Lower leg skin (tissue), 4 donors: Measurements from ENCODE around the gene TMEM44. TPM values are rescaled to one million over a fixed set of nuclear protein-coding genes. Genes with fewer than 3 reads are reported as not detected.

Experiments used
- DNase-seq, 2 donors: peaks; one replicate each; pipeline ENCODE4 v3.0.0-alpha.2; 2019; ENCODE audit warnings: low spot score in 2 of 2
- H3K4me3 ChIP-seq: fragments of 200-600 bp; sonication (generic); 2 replicates; pipeline ENCODE4 v1.5.1; 2017; ENCODE audit warnings: mild to moderate bottlenecking, low read depth; ENCODE audit not compliant: poor library complexity, severe bottlenecking
- CTCF ChIP-seq, 3 donors: fragments of 450-650 bp; IDR thresholded peaks; one replicate each; pipeline ENCODE4 v1.5.1; 2016; ENCODE audit warnings: antibody characterized with exemption in 3 of 3, mild to moderate bottlenecking in 3 of 3, moderate library complexity in 2 of 3
- POLR2A ChIP-seq, 2 donors: fragments of 450-650 bp; IDR thresholded peaks; one replicate each; pipeline ENCODE4 v1.6.1; 2016 to 2017; ENCODE audit warnings: antibody characterized with exemption in 2 of 2, mild to moderate bottlenecking in 1 of 2, moderate library complexity in 1 of 2
- WGBS, 2 donors: methylation state at CpG; one replicate each; pipeline ENCODE4 v1.1.5; 2018; 5-methylcytosine and 5-hydroxymethylcytosine counted together
- intact Hi-C: fragments of 100-400 bp; cut with DNase I; formaldehyde crosslinking; loops from one replicate; pipeline ENCODE4 v1.15.0; 2023; ENCODE audit warnings: low total_unique reads
- total RNA-seq, 4 donors: library from RNA; depleted of rRNA; stranded (reverse); fragments of >200 nt; gene quantifications; one replicate each; pipeline ENCODE4 v1.1.0, GENCODE V29; 2016

The TMEM44 gene
- total RNA-seq, 4 donors from 2014 or later = 1.2 to 8.5 (median 4.6) TPM

GRCh38 chr3:194661374-194661773, 28.2 kb upstream of the TMEM44 start:
- no peak overlapping the region for H3K4me3 ChIP-seq
- no peak for DNase-seq
- intact Hi-C loops = no loop called here
- no peak for TF ChIP-seq POLR2A (IDR thresholded peaks at IDR 0.05)
- no peak for TF ChIP-seq CTCF (IDR thresholded peaks at IDR 0.05)
- WGBS, 2 donors = 77 to 80% methylated on average over 3 of the region's 3 CpGs

- 81 to 84% methylated on average over 7 of the region's 7 CpGs for WGBS, 2 donors
- no peak for DNase-seq
- intact Hi-C loops = no loop called here
- no peak overlapping the region for H3K4me3 ChIP-seq
- TF ChIP-seq POLR2A (IDR thresholded peaks at IDR 0.05) (no peak), CTCF (IDR thresholded peaks at IDR 0.05) (no peak)
Observed at GRCh38 chr3:194659778-194660177, 26.6 kb upstream of the TMEM44 start.

GRCh38 chr3:194658477-194659242, 25.4 kb upstream of the TMEM44 start:
- intact Hi-C loops = no loop called here
- WGBS, 2 donors = 79 to 85% methylated on average over 5 of the region's 5 CpGs
- H3K4me3 ChIP-seq = no peak overlapping the region
- TF ChIP-seq POLR2A (IDR thresholded peaks at IDR 0.05) (no peak), CTCF (IDR thresholded peaks at IDR 0.05) (no peak)
- no peak for DNase-seq

GRCh38 chr3:194657439-194657838, 24.2 kb upstream of the TMEM44 start:
- no peak for DNase-seq
- no peak for TF ChIP-seq POLR2A (IDR thresholded peaks at IDR 0.05)
- TF ChIP-seq CTCF (IDR thresholded peaks at IDR 0.05) = no peak
- intact Hi-C loops = no loop called here
- H3K4me3 ChIP-seq = no peak overlapping the region
- 67 to 77% methylated on average over 7 of the region's 7 CpGs for WGBS, 2 donors

- TF ChIP-seq POLR2A (IDR thresholded peaks at IDR 0.05) = no peak
- no peak for TF ChIP-seq CTCF (IDR thresholded peaks at IDR 0.05)
- intact Hi-C loops = no loop called here
- DNase-seq = no peak
- no peak overlapping the region for H3K4me3 ChIP-seq
- 87% methylated on average over 5 of the region's 5 CpGs for WGBS, 2 donors
Observed at GRCh38 chr3:194654443-194654842, 21.2 kb upstream of the TMEM44 start.

- TF ChIP-seq POLR2A (IDR thresholded peaks at IDR 0.05) (no peak), CTCF (IDR thresholded peaks at IDR 0.05) (no peak)
- 81 to 85% methylated on average over 3 of the region's 3 CpGs for WGBS, 2 donors
Observed at GRCh38 chr3:194647747-194648146, 14.5 kb upstream of the TMEM44 start.

More at GRCh38 chr3:194647747-194648146, 14.5 kb upstream of the TMEM44 start:
- no peak overlapping the region for H3K4me3 ChIP-seq
- intact Hi-C loops = no loop called here
- DNase-seq = no peak
